HepG2 (cell line): ENCODE measurements around the gene MOB3C. TPM values are rescaled to one million over a fixed set of nuclear protein-coding genes. Genes with fewer than 3 reads are reported as not detected.
A peak's percentile ranks its signal among the peaks of the same experiment; 100 is the strongest.

Experiments used
- ATAC-seq: fragments of 200-7000 bp; cut with Tn5 transposase; 3 replicates; pipeline ENCODE4 v1.9.1; 2020; ENCODE audit warnings: mild to moderate bottlenecking, moderate library complexity
- BruUV-seq: library from RNA; stranded (reverse); fragments of 400-500 nt; replicated peaks from 2 replicates; lab custom pipeline; 2021; lab: Mats Ljungman, UMichigan
- CTCF ChIA-PET: fragments of 300-600 bp; formaldehyde crosslinking; extraction: SDS; loops from one replicate; lab custom pipeline; 2021; ENCODE audit warnings: low total read pairs, inconsistent platforms, low intra/inter-chr PET ratio; lab: Yijun Ruan, JAX
- POLR2A ChIA-PET: fragments of 350-600 bp; sonication (Branson Sonifier 250); formaldehyde crosslinking; loops from one replicate; lab custom pipeline; 2020; ENCODE audit warnings: antibody characterized with exemption, inconsistent platforms; lab: Yijun Ruan, JAX
- DNase-seq: peaks from one replicate; pipeline ENCODE4 v3.0.0-alpha.2; 2015; ENCODE audit warnings: low spot score
- FAIRE-seq: peaks from 3 replicates; lab custom pipeline; 2011; peaks lifted over from hg19 to GRCh38; lab: Jason Lieb, UNC
- H2AFZ ChIP-seq: one replicate; pipeline ENCODE4 v1.6.1; 2011; ENCODE audit warnings: low read length, inconsistent platforms
- H3K27ac ChIP-seq: fragments of 300-600 bp; 3 replicates; pipeline ENCODE4 v1.8.0; 2011; ENCODE audit warnings: mixed run types, mild to moderate bottlenecking, mixed read lengths, low read length, inconsistent platforms; ENCODE audit not compliant: insufficient read depth; ENCODE audit errors: extremely low read length
- H3K27me3 ChIP-seq, 2 experiments: fragments of 200-600 bp in 1 of 2; 2 replicates in 1 of 2; 3 replicates in 1 of 2; pipeline versions ENCODE4 v1.6.0 to v1.8.0; 2011; ENCODE audit warnings: low read length in 2 of 2, mild to moderate bottlenecking in 2 of 2, moderate library complexity in 2 of 2, inconsistent platforms in 1 of 2; ENCODE audit not compliant: insufficient read depth in 2 of 2, control insufficient read depth in 1 of 2
- H3K36me3 ChIP-seq, 2 experiments: fragments of 200-600 bp in 1 of 2; replicated peaks in 1 of 2; 2 replicates in 1 of 2; 3 replicates in 1 of 2; pipeline versions ENCODE4 v1.5.1 to v1.8.0; 2011; ENCODE audit warnings: low read length in 2 of 2, inconsistent platforms in 1 of 2; ENCODE audit not compliant: insufficient read depth in 2 of 2, control insufficient read depth in 1 of 2
- H3K4me1 ChIP-seq: 2 replicates; pipeline ENCODE4 v1.5.1; 2012; ENCODE audit warnings: low read length, inconsistent platforms; ENCODE audit not compliant: insufficient read depth
- H3K4me2 ChIP-seq: 2 replicates; pipeline ENCODE4 v1.6.0; 2011; ENCODE audit warnings: low read depth, low read length, inconsistent platforms
- H3K4me3 ChIP-seq, 3 experiments: fragments of 200-600 bp in 1 of 3; sonication (generic), shearing (Covaris generic) in 1 of 3; replicated peaks in 1 of 3; 2 replicates each; pipeline ENCODE4 v1.5.1; 2011 to 2016; ENCODE audit warnings: low read length in 3 of 3, inconsistent platforms in 2 of 3, low read depth in 2 of 3, mild to moderate bottlenecking in 2 of 3, control low read depth in 1 of 3, mixed read lengths in 1 of 3; ENCODE audit not compliant: insufficient read depth in 1 of 3
- H3K79me2 ChIP-seq: one replicate; pipeline ENCODE4 v1.6.1; 2011; ENCODE audit warnings: low read length, inconsistent platforms; ENCODE audit not compliant: insufficient read depth
- H3K9ac ChIP-seq: 2 replicates; pipeline ENCODE4 v1.6.0; 2011; ENCODE audit warnings: mild to moderate bottlenecking, low read depth, low read length, inconsistent platforms; ENCODE audit not compliant: insufficient read depth
- H3K9me3 ChIP-seq: 2 replicates; pipeline ENCODE4 v1.5.1; 2012; ENCODE audit warnings: mild to moderate bottlenecking, low read length
- H4K20me1 ChIP-seq: 2 replicates; pipeline ENCODE4 v1.6.0; 2011; ENCODE audit warnings: inconsistent platforms, mild to moderate bottlenecking, low read length, moderate library complexity; ENCODE audit not compliant: insufficient read depth
- ASH2L ChIP-seq: fragments of 300-600, 200-600 bp; sonication (generic); IDR thresholded peaks from 2 replicates; pipeline ENCODE4 v1.7.0; 2017; ENCODE audit warnings: low read depth, mild to moderate bottlenecking, moderate library complexity, mixed read lengths, low read length; ENCODE audit not compliant: insufficient read length
- EZH2 ChIP-seq: conservative IDR thresholded peaks from 2 replicates; pipeline ENCODE4 v1.6.1; 2012; ENCODE audit warnings: mild to moderate bottlenecking, low read depth, low read length, moderate library complexity
- MYNN ChIP-seq: sonication (generic); formaldehyde crosslinking; IDR thresholded peaks from 2 replicates; pipeline ENCODE4 v1.4.0; 2020; ENCODE audit warnings: mild to moderate bottlenecking, low read depth, missing genetic modification reagents
- NCOA2 ChIP-seq: sonication (generic); formaldehyde crosslinking; IDR thresholded peaks from 2 replicates; pipeline ENCODE4 v1.8.0; 2022; ENCODE audit warnings: inconsistent platforms
- RBM22 ChIP-seq: fragments of 200-400 bp; formaldehyde crosslinking; optimal IDR thresholded peaks from 2 replicates; pipeline ENCODE3; 2017; ENCODE audit warnings: mild to moderate bottlenecking, low read length, moderate library complexity
- SNAPC4 ChIP-seq: sonication (generic); formaldehyde crosslinking; IDR thresholded peaks from 2 replicates; pipeline ENCODE4 v1.4.0; 2020; ENCODE audit warnings: mild to moderate bottlenecking, missing genetic modification reagents
- ZFP1 ChIP-seq: IDR thresholded peaks from 2 replicates; pipeline ENCODE4 v1.6.1; 2016
- ZNF383 ChIP-seq: sonication (generic); formaldehyde crosslinking; IDR thresholded peaks from 2 replicates; pipeline ENCODE4 v1.4.0; 2020; ENCODE audit warnings: missing genetic modification reagents, mild to moderate bottlenecking, borderline replicate concordance
- ZNF580 ChIP-seq: IDR thresholded peaks from 2 replicates; pipeline ENCODE4 v1.6.1; 2016; ENCODE audit warnings: low read depth, borderline replicate concordance
- ZNF772 ChIP-seq: sonication (generic); formaldehyde crosslinking; IDR thresholded peaks from 2 replicates; pipeline ENCODE4 v1.5.0; 2020; ENCODE audit warnings: mild to moderate bottlenecking, missing genetic modification reagents
- WGBS: methylation state at CpG from one replicate; pipeline ENCODE4 v1.1.6; 2017; ENCODE audit warnings: low lambda C conversion rate; 5-methylcytosine and 5-hydroxymethylcytosine counted together
- in situ Hi-C: cut with HindIII; loops from 2 replicates; pipeline ENCODE4 v1.10.0; 2017; ENCODE audit warnings: low pct_unique_long_range_greater_than_20kb; ENCODE audit not compliant: extremely low pct_ligation_motif_present
- intact Hi-C: fragments of 100-400 bp; cut with micrococcal nuclease; formaldehyde crosslinking; loops from one replicate; pipeline ENCODE4 v1.10.0; 2022; ENCODE audit not compliant: unreplicated experiment
- polyA plus RNA-seq, 8 experiments: library from polyadenylated mRNA; depleted of rRNA in 3 of 8; stranded (reverse) in 7 of 8; unstranded in 1 of 8; fragments of >200 nt; fragmentation: Illumina TruSeq in 4 of 8; extraction: Trizol in 4 of 8; gene quantifications; 2 replicates each; pipeline versions ENCODE4 v1.2.1 to v1.2.3, GENCODE V29; 2011 to 2016; ENCODE audit warnings: low read depth in 4 of 8, missing spikeins in 1 of 8, mixed read lengths in 1 of 8; ENCODE audit not compliant: insufficient read depth in 1 of 8
- total RNA-seq, 5 experiments: library from RNA; depleted of rRNA; stranded (reverse); fragments of >200 nt; fragmentation: Illumina TruSeq; extraction: Trizol; gene quantifications; 2 replicates each; pipeline ENCODE4 v1.2.3, GENCODE V29; 2016; ENCODE audit warnings: low read depth in 1 of 5

Gene MOB3C
- total and polyA plus RNA-seq, 2 of the 13 experiments (the other 11 are each of a cell fraction or from before 2014, with no cell fraction given) = 3.5 to 4.1 TPM

GRCh38 chr1:46637444-46638083 is 21.0 kb upstream of the MOB3C start:
- no peaks in the 10 kb centered on the region for H4K20me1 ChIP-seq
- H3K36me3 ChIP-seq = peaks cover 2 to 24% of the 10 kb centered on the region in 2 experiments; a peak in 3 of 5 replicates
- no peak overlapping the region for H3K4me3 ChIP-seq
- H3K9ac ChIP-seq = no peak overlapping the region
- CTCF ChIA-PET = no interaction called here
- no TSS peak for BruUV-seq
- no peak overlapping the region for H3K4me2 ChIP-seq
- FAIRE-seq = no peak
- intact Hi-C loops (no loop called here), in situ Hi-C loops (no loop called here)
- H3K27me3 ChIP-seq = no peaks in the 10 kb centered on the region
- H3K4me1 ChIP-seq = peaks cover 11% of the 10 kb centered on the region
- H3K27ac ChIP-seq = no peak overlapping the region
- no peak overlapping the region for H2AFZ ChIP-seq
- 50% methylated on average over 2 of the region's 2 CpGs for WGBS
- POLR2A ChIA-PET = no interaction called here
- no peak for ATAC-seq
- DNase-seq = no peak
- H3K9me3 ChIP-seq = no peaks in the 10 kb centered on the region
- no peak for TF ChIP-seq ZNF383 (CRISPR knock-in tag)
- H3K79me2 ChIP-seq = no peaks in the 10 kb centered on the region

GRCh38 chr1:46635205-46635604 is 18.6 kb upstream of the MOB3C start:
- Histone ChIP-seq H3K4me3 (no peak overlapping the region), H3K4me2 (no peak overlapping the region), H4K20me1 (no peaks in the 10 kb centered on the region), H3K27me3 (no peaks in the 10 kb centered on the region)
- DNase-seq (no peak), FAIRE-seq (no peak)
- BruUV-seq = TSS peak; percentile 48
- POLR2A ChIA-PET = interaction anchor here (0.6 kb wide), 1 partner anchor 18 kb away, joined by 3 read pairs; no protein-coding TSS in a partner anchor
- CTCF ChIA-PET = no interaction called here
- WGBS = 100% methylated on average over 2 of the region's 2 CpGs
- TF ChIP-seq ASH2L (no peak), NCOA2 (CRISPR knock-in tag) (no peak), ZFP1 (no peak), EZH2 (no peak), ZNF580 (CRISPR knock-in tag) (no peak), ZNF772 (CRISPR knock-in tag) (no peak), RBM22 (no peak), MYNN (CRISPR knock-in tag) (no peak), SNAPC4 (no peak)
- TF ChIP-seq, all 625 proteins: peak for 0
- Histone ChIP-seq H3K27ac (no peak overlapping the region), H3K9me3 (no peaks in the 10 kb centered on the region), H3K9ac (no peak overlapping the region), H3K36me3 (peaks cover 5 to 30% of the 10 kb centered on the region in 2 experiments), H2AFZ (no peak overlapping the region), H3K4me1 (peaks cover 11% of the 10 kb centered on the region), H3K79me2 (no peaks in the 10 kb centered on the region)
- intact Hi-C loops = no loop called here
- ATAC-seq = no peak
- in situ Hi-C loops = no loop called here
